ENCODE measurements around the gene SLITRK1.

Gene SLITRK1

GRCh38 chr13:83865161-83866137 lies 16.8 kb downstream of the SLITRK1 start:
- no peak for DNase-seq

DNA sequence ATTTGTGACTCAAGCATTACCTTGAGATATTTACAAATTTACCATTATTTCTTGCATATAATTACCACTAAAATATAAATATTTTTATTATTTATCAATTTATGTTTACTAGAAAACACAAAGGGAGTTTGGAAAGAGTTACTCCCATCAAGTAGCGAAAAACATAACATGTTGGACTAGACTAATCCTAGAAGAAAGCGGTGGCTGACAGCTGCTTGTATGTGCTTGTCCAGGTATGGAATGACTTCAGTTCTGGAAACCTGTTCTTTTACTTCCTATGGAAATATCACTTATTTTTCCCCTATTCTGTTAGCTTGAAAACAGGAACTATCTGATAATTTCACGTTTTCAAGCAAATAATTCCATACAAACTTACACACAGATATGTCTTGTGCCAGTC lies 28.5 kb downstream of the SLITRK1 start:
- no peak for DNase-seq

DNA sequence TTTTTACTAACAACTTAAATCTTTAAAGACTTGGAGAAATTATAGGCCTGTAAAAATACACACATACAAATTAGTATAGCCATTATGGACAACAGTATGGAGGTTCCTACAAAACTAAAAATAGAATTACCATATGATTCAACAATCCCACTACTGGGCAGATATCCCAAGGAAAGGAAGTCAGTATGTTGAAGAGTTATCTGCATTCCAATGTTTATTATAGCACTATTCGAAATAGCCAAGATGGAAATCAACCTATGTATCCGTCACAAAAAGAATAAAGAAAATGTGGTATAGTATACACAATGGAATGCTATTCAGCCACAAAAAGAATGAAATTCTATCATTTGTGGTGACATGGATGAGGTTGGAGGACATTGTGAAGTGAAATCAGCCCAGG lies 37.2 kb downstream of the SLITRK1 start:
- no peak for DNase-seq

GRCh38 chr13:83839146-83839545 lies 43.1 kb downstream of the SLITRK1 start:
- DNase-seq = no peak

- DNase-seq = no peak
These were observed 50.5 kb downstream of the SLITRK1 start for GRCh38 chr13:83831796-83832195.

GRCh38 chr13:83829810-83830209 lies 52.5 kb downstream of the SLITRK1 start:
- no peak for DNase-seq

GRCh38 chr13:83827338-83827737 lies 54.9 kb downstream of the SLITRK1 start:
- no peak for DNase-seq
